Muscle layer of colon (tissue), 2 donors: Measurements from ENCODE around the gene HSP90AA1.
A peak's percentile ranks its signal among the peaks of the same experiment; 100 is the strongest.
"Not testable (repeated sequence)": the region's sequence is repeated elsewhere in the genome, so short reads cannot be mapped to it uniquely, and the experiment has no call there.

ENCODE experiments used
- H3K27ac ChIP-seq: one replicate; pipeline ENCODE4 v1.7.0; 2013; ENCODE audit warnings: low read depth, mild to moderate bottlenecking, low read length, moderate library complexity
- H3K27me3 ChIP-seq, 2 donors: one replicate each; pipeline ENCODE4 v1.7.0; 2013; ENCODE audit warnings: low read length in 2 of 2, mild to moderate bottlenecking in 2 of 2; ENCODE audit not compliant: insufficient read depth in 2 of 2, control insufficient read depth in 1 of 2
- H3K36me3 ChIP-seq: one replicate; pipeline ENCODE4 v1.7.0; 2013; ENCODE audit warnings: mild to moderate bottlenecking, low read length; ENCODE audit not compliant: insufficient read depth
- H3K4me1 ChIP-seq: one replicate; pipeline ENCODE4 v1.7.0; 2013; ENCODE audit warnings: mild to moderate bottlenecking, low read length; ENCODE audit not compliant: insufficient read depth
- H3K4me3 ChIP-seq, 2 donors: one replicate each; pipeline ENCODE4 v1.7.0; 2013; ENCODE audit warnings: low read length in 2 of 2, low read depth in 1 of 2, mild to moderate bottlenecking in 1 of 2, moderate library complexity in 1 of 2
- H3K9ac ChIP-seq: one replicate; pipeline ENCODE4 v1.7.0; 2013; ENCODE audit warnings: low read length
- H3K9me3 ChIP-seq: one replicate; pipeline ENCODE4 v1.7.0; 2013; ENCODE audit warnings: mild to moderate bottlenecking, low read length
- donor health status: abdominal sarcoma.
- donor health status: Adenocarcinoma of cecum.

The HSP90AA1 gene

DNA sequence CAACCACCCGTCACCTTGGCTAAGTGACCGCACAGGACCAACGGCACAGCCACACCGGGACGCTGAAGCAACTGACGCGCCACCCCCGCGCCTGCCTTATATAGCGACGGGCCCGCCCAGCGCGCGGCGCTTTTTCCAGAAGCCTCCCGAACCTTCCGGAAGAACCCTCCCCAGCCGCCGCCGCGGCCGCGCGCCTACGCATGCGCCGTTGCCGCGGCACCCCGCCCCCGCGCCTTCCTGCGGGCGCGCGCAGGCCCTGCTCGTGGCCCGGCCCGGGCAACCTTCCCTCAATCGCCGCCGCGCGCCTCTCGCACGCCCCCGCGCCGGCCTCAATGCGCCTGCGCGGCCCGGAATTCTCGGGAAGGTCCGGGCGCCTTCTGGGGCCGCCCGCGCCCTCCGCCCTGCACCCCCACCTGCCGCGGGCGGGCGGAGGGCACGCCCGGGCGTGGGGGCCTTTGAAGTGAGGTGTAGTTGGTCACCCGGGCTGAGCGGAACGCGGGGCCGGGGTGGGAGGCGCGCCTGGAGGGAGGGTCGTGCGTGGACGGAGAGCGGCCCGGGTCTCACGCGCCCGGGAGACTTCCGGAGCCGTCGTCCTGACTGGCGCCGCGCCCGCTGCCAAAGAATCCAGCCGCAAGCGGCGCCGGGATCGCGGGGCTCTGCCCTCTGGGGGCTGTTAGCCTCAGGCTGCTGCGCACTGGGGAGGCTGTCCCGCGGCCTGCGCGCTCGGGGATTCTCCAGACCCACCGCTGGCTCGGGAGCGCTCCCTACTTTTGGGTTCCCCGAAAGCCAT is at the start of gene HSP90AA1:
HSP90AA1 (minus strand) TSS at position 73 of the 790 bp plus-strand sequence. CDS start 666 bp downstream, outside the sequence.
- Histone ChIP-seq H3K9me3 (no peaks in the 10 kb centered on the region), H3K4me1 (peaks cover 33% of the 10 kb centered on the region), H3K4me3 (peak within 1 kb of the TSS; percentile 83 to 90), H3K9ac (peak within 1 kb of the TSS; percentile 98), H3K36me3 (peaks cover 37% of the 10 kb centered on the region), H3K27me3 (no peaks in the 10 kb centered on the region), H3K27ac (peak within 1 kb of the TSS; percentile 95)

DNA sequence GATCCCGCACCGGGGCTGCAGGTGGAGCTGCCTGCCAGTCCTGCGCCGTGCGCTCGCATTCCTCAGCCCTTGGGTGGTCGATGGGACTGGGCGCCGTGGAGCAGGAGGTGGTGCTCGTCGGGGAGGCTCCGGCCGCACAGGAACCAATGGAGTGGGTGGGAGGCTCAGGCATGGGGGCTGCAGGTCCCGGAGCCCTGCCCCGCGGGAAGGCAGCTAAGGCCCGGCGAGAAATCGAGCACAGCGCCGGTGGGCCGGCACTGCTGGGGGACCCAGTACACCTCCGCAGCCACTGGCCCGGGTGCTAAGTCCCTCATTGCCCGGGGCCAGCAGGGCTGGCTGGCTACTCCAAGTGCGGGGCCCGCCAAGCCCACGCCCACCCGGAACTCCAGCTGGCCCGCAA is 48.6 kb upstream of the HSP90AA1 start:
- not testable (repeated sequence) for H3K27me3 ChIP-seq, H3K9me3 ChIP-seq, H3K4me1 ChIP-seq, H3K27ac ChIP-seq, H3K36me3 ChIP-seq, H3K4me3 ChIP-seq, H3K9ac ChIP-seq

GRCh38 chr14:102134719-102135118 is 47.9 kb upstream of the HSP90AA1 start:
- not testable (repeated sequence) for H3K9ac ChIP-seq, H3K4me3 ChIP-seq, H3K9me3 ChIP-seq, H3K36me3 ChIP-seq, H3K27ac ChIP-seq, H3K4me1 ChIP-seq, H3K27me3 ChIP-seq

DNA sequence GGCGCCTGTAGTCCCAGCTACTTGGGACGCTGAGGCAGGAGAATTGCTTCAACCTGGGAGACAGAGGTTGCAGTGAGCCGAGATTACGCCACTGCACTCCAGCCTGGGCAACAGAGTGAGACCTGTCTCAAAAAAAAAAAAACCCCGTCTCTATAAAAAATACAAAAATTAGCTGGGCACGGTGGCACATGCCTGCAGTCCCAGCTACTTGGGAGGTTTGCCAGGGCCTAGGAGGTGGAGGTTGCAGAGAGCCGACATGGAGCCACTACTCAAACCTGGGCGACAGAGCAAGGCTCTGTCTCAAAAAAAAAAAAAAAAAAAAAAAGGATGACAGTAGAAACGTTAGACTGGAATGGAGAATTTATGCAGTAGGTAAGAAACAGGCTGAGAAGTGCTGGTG is 47.2 kb upstream of the HSP90AA1 start:
- H3K9me3 ChIP-seq, H3K27ac ChIP-seq, H3K27me3 ChIP-seq, H3K4me1 ChIP-seq, H3K4me3 ChIP-seq, H3K9ac ChIP-seq, H3K36me3 ChIP-seq: not testable (repeated sequence)

- Histone ChIP-seq H3K4me3 (no peak overlapping the region), H3K36me3 (no peaks in the 10 kb centered on the region), H3K27ac (no peak overlapping the region), H3K9ac (no peak overlapping the region), H3K9me3 (no peaks in the 10 kb centered on the region), H3K27me3 (no peaks in the 10 kb centered on the region), H3K4me1 (no peaks in the 10 kb centered on the region)
Measured at GRCh38 chr14:102131741-102132140, 44.9 kb upstream of the HSP90AA1 start.

DNA sequence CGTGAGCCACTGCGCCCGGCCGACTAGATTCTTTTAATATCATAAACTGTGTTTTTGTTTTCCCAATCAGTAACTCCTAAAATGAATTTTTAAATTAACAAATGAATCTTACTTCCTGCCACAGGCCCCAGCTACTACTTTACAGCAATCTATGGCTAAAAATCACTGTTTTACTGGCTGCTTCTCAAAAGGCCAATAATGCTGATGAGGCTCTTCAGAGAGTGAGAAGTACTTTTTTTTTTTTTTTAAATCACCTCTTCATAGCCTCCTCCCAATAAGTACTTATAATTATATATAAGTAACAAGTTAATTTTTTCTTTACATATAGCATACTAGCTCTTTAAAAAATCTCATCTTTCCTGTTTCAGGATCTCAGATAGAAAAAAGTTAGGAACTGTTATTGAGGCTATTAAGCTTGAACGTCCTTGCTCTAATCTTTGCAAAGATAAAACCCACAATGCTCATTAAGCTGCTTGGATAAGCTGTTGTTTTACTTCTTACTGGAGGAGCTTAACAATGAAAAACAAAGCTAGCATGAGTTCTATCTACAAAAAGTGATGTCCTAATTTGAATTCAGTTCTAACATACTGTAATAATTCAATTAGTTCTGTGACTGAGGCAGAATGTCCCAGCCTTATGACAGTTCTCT is 40.1 kb upstream of the HSP90AA1 start:
- Histone ChIP-seq H3K27me3 (no peaks in the 10 kb centered on the region), H3K4me3 (no peak overlapping the region), H3K4me1 (no peaks in the 10 kb centered on the region), H3K27ac (no peak overlapping the region), H3K36me3 (no peaks in the 10 kb centered on the region), H3K9me3 (no peaks in the 10 kb centered on the region), H3K9ac (no peak overlapping the region)

DNA sequence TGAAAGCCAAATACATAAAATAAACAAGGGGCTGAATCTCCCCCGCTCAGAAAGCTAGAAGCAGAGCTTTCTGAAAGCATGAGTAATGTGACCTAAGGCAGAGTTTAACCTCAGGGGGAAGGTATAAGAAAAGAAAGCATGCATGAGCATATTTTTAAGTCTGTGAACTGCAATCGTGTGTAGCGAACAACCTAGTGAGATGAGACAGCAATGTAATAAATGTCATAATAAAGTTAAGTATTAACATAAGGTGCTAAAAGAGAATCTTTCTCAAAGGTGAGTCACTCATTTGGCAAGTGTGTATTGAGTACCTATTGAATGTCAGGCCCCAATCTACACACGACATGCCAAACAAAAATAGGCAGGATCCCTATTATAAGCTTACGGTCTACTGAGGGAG is 38.7 kb upstream of the HSP90AA1 start:
- Histone ChIP-seq H3K27me3 (no peaks in the 10 kb centered on the region), H3K4me1 (no peaks in the 10 kb centered on the region), H3K36me3 (no peaks in the 10 kb centered on the region), H3K9ac (no peak overlapping the region), H3K9me3 (no peaks in the 10 kb centered on the region), H3K4me3 (no peak overlapping the region), H3K27ac (no peak overlapping the region)

DNA sequence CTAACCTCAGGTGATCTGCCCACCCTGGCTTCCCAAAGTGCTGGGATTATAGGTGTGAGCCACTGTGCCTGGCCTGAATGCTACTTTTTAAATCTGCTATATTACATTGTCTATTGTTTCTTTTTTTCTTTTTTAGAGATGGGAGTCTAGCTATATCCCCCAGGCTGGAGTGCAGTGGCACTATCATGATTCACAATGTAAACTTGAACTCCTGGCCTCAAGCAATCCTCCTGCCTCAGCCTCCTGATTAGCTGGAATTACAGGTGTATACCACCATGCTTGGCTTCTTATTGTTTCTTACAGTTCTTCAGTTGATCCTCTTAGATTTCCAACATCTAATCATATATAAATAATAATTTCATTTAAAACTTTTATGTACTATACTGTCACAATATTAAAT is 37.6 kb upstream of the HSP90AA1 start:
- Histone ChIP-seq H3K4me1 (no peaks in the 10 kb centered on the region), H3K36me3 (no peaks in the 10 kb centered on the region), H3K27ac (no peak overlapping the region), H3K4me3 (no peak overlapping the region), H3K27me3 (no peaks in the 10 kb centered on the region), H3K9me3 (no peaks in the 10 kb centered on the region), H3K9ac (no peak overlapping the region)

DNA sequence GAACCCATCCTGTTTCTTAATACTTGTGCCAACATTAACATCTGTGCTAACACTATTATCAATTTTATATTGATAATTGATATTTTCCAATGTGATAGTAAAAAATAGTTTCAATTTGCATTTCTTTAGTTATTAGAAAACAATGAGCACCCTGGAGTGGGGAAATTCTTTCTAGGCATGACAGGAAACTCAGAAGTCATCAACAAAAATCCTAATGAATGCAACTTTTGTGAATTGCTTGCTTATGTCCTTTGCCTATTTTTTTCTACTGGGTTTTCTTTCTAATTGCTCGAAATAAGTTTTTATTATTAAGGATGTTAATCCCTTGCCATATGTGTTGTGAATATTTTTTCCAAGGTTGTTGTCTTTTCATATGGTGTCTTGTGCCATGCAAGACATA is 34.7 kb upstream of the HSP90AA1 start:
- no peak overlapping the region for H3K27ac ChIP-seq
- H3K27me3 ChIP-seq = no peaks in the 10 kb centered on the region
- no peak overlapping the region for H3K4me3 ChIP-seq
- no peaks in the 10 kb centered on the region for H3K4me1 ChIP-seq
- H3K9me3 ChIP-seq = no peaks in the 10 kb centered on the region
- H3K36me3 ChIP-seq = no peaks in the 10 kb centered on the region
- no peak overlapping the region for H3K9ac ChIP-seq

- no peak overlapping the region for H3K9ac ChIP-seq
- no peak overlapping the region for H3K27ac ChIP-seq
- H3K27me3 ChIP-seq = no peaks in the 10 kb centered on the region
- H3K36me3 ChIP-seq = no peaks in the 10 kb centered on the region
- H3K4me3 ChIP-seq = no peak overlapping the region
- H3K4me1 ChIP-seq = no peaks in the 10 kb centered on the region
- no peaks in the 10 kb centered on the region for H3K9me3 ChIP-seq
Measured at GRCh38 chr14:102120888-102121287, 34.0 kb upstream of the HSP90AA1 start.

DNA sequence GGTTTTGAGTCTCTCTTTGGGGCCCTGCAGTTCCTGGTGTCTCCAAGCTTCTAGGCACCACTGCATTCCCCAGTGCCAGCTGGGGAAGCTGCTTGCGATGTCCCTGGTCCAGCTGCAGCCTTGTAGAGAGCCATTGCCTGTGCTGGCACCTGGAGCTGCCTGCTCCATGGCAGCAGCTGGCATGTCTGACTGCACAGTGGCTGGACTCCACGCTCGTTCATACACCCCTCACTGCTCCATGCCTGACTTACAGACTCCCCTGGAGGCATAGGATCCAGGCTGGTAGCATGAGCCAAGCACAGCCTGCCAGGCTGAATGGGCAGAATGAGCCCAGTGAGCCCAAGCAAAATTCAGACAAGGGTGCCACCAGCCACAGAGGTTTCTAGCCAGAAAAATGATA is 31.0 kb upstream of the HSP90AA1 start:
- no peak overlapping the region for H3K9ac ChIP-seq
- no peaks in the 10 kb centered on the region for H3K9me3 ChIP-seq
- no peak overlapping the region for H3K27ac ChIP-seq
- H3K4me1 ChIP-seq = no peaks in the 10 kb centered on the region
- no peak overlapping the region for H3K4me3 ChIP-seq
- no peaks in the 10 kb centered on the region for H3K27me3 ChIP-seq
- no peaks in the 10 kb centered on the region for H3K36me3 ChIP-seq
